ENCODE data around the gene NCLN.

Gene NCLN

DNA sequence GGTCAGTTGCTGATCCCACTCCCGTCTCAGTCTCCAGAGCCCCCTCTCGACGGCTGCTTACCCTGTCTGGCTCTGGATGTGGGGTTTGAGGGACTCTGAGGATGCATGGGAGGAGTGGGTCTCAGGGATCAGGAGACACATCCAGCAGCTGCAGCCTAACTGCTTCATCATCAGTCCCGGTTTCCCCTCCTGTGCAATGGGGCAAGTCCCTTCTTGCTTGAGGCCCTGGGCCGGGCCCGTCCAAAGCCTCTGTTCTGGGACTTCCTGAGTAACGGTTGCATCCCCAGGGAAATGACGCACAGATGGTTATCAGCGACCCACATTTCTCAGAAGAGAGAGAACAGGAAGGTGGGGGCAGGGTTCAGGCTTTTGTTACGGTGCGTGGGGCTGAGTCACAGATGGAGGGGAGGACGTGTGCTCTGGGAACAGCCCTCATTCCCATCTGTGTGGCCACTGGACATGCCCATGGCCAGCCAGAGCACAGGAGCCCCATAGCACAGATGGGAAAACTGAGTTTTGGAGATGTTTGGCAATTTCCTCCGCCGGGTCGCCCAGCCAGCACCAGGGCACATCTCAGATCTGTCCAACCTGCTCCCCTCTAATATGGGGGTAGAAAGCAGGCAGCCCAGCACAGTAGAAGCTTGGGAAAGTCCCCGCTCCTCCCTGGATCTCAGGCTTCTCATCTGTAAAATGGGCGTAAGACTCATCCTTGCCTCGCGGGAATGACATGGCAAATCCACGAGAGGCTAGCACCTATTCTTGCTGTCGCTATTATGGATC lies 30.6 kb upstream of the NCLN start:
- no peak for DNase-seq (ENCODE audit: insufficient read length, low spot score)
- TF ChIP-seq, protein P1, sequence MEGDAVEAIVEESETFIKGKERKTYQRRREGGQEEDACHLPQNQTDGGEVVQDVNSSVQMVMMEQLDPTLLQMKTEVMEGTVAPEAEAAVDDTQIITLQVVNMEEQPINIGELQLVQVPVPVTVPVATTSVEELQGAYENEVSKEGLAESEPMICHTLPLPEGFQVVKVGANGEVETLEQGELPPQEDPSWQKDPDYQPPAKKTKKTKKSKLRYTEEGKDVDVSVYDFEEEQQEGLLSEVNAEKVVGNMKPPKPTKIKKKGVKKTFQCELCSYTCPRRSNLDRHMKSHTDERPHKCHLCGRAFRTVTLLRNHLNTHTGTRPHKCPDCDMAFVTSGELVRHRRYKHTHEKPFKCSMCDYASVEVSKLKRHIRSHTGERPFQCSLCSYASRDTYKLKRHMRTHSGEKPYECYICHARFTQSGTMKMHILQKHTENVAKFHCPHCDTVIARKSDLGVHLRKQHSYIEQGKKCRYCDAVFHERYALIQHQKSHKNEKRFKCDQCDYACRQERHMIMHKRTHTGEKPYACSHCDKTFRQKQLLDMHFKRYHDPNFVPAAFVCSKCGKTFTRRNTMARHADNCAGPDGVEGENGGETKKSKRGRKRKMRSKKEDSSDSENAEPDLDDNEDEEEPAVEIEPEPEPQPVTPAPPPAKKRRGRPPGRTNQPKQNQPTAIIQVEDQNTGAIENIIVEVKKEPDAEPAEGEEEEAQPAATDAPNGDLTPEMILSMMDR (IDR thresholded peaks at IDR 0.05; ENCODE audit: insufficient read depth, missing control alignments) = no peak
- no peak for FAIRE-seq

DNA sequence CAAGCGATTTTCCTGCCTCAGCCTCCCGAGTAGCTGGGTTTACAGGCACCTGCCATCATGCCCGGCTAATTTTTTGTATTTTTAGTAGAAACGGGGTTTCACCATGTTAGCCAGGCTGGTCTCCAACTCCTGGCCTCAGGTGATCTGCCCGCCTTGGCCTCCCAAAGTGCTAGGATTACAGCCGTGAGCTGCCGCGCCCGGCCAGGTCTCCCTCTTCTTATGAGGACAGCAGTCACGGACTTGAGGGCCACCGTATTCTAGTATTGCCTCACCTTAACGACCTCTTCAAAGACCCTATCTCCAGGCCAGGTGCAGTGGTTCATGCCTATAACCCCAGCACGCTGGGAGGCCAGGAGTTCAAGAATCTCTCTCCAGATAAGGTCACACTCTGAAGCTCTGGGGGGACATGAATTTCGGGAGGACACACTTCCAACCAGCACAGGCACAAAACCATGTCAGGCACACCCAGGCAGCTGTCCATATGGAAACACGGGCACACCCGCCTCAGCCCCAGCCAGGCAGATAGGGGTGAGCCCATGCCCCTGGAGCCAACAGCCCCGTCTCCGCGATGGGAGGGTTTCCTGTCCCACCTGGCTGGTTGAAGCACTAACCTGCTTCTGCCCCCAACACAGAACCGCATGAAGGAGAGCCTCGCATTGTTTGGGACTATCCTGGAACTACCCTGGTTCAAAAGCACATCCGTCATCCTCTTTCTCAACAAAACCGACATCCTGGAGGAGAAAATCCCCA lies 28.5 kb upstream of the NCLN start:
- DNase-seq (ENCODE audit: insufficient read length, low spot score) = no peak
- TF ChIP-seq, protein P1 (IDR thresholded peaks at IDR 0.05; ENCODE audit: insufficient read depth, missing control alignments) = no peak
- no peak for FAIRE-seq

DNA sequence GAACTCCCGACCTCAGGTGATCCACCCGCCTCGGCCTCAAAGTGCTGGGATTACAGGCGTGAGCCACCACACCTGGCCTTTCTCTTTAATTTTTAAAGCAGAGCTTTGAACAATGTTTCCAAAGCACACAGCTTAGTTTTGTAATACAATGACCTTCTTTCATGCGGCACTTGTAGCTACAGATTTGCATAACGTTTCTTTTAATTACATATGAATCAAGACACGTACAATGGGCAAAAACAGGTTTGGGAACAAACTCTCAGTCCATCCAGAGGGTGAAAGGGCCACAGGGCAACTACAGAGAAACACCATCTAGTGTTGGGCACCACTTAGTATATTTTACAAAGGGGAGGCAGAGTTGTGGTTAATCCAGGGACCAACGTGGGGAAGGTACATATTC lies 26.2 kb upstream of the NCLN start:
- DNase-seq (ENCODE audit: insufficient read length, low spot score) (no peak), FAIRE-seq (no peak)
- TF ChIP-seq, protein P1 (IDR thresholded peaks at IDR 0.05; ENCODE audit: insufficient read depth, missing control alignments) = no peak

DNA sequence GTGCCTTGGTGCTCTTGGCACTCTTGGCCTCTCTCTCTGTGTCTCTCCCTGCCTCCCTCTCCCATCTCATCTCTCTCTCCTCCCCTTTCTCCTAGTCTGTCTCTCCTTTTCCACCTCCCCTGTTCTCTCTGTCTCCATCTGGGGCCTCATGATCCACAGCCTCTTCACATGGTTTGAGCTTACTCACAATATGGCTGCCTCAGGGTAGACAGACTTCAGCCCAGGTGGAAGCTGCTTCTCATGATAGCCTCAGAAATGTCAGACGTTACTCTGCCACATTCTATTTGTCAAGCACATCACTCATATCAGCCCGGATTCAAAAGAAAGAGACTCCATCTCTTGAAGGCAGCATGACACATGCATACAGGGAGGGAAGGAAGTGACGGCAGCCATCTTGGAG lies 25.5 kb upstream of the NCLN start:
- no peak for DNase-seq (ENCODE audit: insufficient read length, low spot score)
- FAIRE-seq = no peak
- TF ChIP-seq, protein P1 (IDR thresholded peaks at IDR 0.05; ENCODE audit: insufficient read depth, missing control alignments) = no peak

DNA sequence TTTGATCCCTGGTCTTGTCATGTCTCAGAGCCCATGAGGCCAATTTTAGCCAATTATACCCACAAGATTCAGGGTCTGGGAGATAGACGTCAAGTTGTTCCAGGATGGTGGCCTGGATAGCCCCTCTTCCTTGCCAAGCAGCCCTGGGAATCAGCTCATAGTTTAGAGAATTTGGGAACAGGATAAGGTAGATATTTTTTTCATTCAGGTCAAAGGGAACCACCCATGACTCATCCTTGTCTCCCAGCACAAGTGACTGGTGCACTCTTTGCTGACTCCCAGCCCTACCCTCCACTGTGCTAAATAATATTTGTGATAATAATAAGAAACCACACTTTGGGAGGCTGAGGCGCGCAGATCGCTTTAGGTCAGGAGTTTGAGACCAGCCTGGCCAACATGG lies 24.3 kb upstream of the NCLN start:
- TF ChIP-seq, protein P1 (IDR thresholded peaks at IDR 0.05; ENCODE audit: insufficient read depth, missing control alignments) = no peak
- DNase-seq (ENCODE audit: insufficient read length, low spot score) (no peak), FAIRE-seq (no peak)

DNA sequence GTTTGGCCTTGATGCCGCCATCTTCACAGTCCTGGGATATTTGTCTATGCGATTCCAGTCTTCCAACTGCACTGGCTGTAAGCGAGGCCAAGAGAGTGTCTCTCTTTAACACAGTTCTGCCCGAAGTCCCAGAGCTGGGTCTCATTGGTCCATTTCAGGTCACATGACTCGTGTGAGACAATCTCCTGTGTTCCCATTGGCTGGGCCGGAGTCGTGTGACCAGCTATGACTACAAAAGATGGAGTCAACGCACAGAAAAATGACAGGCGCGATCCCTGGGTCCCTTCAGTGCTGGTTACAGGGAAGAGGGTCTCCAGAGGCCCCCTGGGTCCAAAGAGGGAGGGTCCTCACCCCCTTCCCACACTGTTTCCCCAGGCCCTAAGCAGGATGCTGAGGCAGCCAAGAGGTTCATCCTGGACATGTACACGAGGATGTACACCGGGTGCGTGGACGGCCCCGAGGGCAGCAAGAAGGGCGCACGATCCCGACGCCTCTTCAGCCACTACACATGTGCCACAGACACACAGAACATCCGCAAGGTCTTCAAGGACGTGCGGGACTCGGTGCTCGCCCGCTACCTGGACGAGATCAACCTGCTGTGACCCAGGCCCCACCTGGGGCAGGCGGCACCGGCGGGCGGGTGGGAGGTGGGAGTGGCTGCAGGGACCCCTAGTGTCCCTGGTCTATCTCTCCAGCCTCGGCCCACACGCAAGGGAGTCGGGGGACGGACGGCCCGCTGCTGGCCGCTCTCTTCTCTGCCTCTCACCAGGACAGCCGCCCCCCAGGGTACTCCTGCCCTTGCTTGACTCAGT lies 23.1 kb upstream of the NCLN start:
- DNase-seq (ENCODE audit: insufficient read length, low spot score) = no peak
- TF ChIP-seq, protein P1 (IDR thresholded peaks at IDR 0.05; ENCODE audit: insufficient read depth, missing control alignments) = no peak
- FAIRE-seq = no peak
